Caki2 (cell line): ENCODE data around the gene KDM4C. TPM values are rescaled to one million over a fixed set of nuclear protein-coding genes. Genes with fewer than 3 reads are reported as not detected.
"Not testable (repeated sequence)": the region's sequence is repeated elsewhere in the genome, so short reads cannot be mapped to it uniquely, and the experiment has no call there.

Experiments used
- DNase-seq: peaks from one replicate; pipeline ENCODE4 v3.0.0-alpha.2; 2015; ENCODE audit warnings: low read depth
- in situ Hi-C: cut with HindIII; loops from 2 replicates; pipeline ENCODE4 v1.10.0; 2016; ENCODE audit warnings: low sequenced_read_pairs, low pct_unique_long_range_greater_than_20kb, mixed read lengths
- total RNA-seq: library from RNA; depleted of rRNA; stranded (reverse); fragments of >200 nt; shearing (Covaris generic); gene quantifications from 2 replicates; pipeline ENCODE4 v1.2.3, GENCODE V29; 2014; ENCODE audit warnings: low replicate concordance

KDM4C gene
- total RNA-seq, 1 experiment from 2014 or later: 9.2 TPM

DNA sequence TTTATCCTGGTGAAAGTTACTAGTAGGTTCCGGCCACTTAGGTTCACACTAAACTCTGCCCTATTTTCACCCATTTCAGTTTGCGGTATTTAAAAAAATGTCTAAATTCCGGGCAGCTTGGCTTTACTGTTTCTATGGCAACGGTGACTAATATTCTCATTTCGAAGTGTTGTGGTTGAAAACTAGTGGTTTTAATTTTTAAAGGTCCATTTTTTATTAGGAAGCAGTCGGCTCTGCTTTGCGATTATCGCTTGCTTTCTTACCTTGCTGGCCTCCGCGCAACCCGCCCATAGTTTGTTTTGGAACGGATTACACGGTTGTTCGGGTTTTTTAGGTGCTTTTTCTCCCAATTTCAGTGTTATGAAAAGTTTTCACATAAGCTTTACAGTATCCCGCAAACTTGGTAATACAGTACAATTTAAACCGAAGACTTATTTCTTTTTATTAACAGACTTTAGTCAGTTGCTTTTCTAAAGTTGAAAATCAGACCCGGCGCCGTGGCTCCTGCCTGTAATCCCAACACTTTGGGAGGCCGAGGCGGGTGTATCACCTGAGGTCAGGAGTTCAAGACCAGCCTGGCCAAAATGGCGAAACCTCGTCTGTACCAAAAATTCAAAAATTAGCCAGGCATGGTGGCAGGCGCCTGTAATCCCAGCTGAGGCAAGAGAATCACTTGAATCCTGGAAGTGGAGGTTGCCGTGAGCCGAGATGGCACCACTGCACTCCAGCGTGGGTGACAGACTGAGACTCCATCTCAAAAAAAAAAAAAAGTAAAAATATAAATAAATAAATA, 1.6 kb downstream of the KDM4C start:
- peak; percentile 69 for DNase-seq
- in situ Hi-C loops: no loop called here

DNA sequence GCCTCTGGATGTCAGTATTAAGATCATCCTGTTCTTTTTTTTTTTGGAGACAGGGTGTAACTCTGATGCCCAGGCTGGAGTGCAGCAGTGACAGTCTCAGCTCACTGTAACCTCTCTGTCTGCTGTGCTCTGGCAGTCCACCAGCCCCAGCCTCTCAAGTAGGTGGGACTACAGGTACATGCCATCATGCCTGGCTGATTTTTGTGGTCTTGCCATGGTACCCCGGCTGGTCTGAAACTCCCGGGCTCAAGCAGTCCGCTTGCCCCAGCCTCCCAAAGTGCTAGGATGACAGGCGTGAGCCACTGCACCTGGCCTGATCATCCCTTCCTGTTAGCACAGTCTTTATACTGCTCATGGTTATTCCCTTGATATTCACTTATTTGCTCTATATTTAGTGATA, 3.5 kb downstream of the KDM4C start:
- in situ Hi-C loops: no loop called here
- DNase-seq: no peak

DNA sequence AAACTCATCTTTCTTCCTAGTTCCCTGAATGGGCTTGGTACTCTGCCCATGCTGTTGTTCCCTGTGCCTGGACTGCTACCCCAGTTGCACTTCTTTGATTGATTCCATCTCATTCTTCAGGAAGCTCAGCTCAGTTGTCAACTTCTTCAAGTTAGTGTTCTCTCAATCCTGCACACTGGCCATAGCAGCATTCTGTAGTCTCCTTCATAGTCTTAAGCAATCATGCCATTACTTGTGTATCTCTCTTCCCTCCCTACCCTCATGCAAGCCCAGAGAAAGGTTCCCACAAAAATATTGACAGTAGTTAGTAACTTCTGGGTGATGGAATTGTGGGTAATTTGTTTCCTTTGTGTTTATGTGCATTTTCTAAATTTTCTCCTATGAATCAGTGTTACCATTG, 5.5 kb downstream of the KDM4C start:
- in situ Hi-C loops: no loop called here
- DNase-seq: no peak

DNA sequence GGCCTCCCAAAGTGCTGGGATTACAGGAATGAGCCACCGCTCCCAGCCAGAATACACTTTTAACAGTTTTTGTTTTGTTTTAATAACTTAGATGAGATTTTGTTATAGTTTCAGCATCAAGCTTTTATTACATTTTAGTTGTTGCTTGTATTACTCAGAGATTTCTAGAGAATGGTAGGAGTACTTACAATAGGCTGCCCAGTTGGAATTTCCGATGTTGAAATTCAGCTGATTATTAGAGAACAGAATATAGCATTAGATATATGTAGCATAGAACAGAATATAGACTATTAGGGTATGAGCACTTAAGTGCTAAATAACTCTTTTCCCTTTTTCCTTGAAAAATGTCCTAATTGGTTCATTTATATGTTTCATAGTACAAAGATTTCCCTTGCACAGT, 6.2 kb downstream of the KDM4C start:
- in situ Hi-C loops: no loop called here
- no peak for DNase-seq

DNA sequence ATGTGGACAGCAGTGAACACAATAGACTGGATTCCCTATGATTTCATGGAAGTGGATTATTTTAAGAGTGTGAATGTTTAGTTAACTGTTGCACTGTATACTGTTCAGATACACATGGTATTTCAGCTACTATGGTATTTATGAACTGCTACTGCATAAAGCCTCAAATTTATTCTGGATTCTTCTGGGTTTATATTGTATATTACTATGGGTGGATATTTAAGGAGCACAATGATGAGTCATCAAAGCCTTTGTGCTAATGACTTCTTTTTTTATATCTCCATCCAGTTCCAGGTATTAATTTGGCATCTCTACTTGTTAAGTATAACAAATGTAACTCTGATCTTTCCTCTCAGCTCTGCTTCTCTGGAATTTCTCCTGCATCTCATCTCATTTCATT, 6.8 kb downstream of the KDM4C start:
- in situ Hi-C loops: no loop called here
- no peak for DNase-seq

DNA sequence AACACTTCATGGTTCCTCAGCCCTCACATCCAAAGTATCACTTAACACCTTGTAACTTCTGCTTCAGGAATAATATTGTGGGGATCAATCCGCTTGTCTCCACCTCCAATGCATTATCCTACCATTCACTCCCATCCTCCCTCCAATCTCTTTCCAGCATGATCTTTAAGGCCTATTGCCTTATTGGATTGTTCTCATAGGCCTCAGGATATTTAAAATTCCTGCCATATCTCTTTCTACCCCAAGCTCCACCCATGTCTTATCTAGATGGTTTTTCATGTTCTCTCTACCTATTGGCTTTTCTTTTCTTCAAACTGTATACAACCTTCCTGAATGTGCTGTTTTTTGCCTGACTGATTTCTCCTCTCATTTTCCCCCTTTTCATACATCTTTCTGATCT, 7.2 kb downstream of the KDM4C start:
- in situ Hi-C loops: no loop called here
- no peak for DNase-seq

DNA sequence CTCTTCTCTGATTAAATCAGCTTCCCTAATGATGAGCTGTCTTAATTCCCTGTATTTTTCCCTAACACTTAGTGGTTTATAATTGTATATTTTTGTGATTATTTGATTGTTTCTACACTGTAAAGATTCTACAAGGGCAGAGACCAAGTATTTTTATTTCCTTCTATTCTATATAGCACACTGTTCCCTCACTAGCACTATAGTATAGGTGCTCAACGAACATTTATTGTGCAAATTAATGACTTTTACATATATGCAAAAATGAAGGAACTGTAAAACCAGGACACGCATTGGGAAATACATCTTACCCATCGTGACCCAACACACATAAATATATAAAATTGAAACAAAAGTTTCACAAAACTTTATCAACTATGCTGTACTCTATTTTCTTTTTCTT, 7.6 kb downstream of the KDM4C start:
- in situ Hi-C loops: no loop called here
- no peak for DNase-seq

DNA sequence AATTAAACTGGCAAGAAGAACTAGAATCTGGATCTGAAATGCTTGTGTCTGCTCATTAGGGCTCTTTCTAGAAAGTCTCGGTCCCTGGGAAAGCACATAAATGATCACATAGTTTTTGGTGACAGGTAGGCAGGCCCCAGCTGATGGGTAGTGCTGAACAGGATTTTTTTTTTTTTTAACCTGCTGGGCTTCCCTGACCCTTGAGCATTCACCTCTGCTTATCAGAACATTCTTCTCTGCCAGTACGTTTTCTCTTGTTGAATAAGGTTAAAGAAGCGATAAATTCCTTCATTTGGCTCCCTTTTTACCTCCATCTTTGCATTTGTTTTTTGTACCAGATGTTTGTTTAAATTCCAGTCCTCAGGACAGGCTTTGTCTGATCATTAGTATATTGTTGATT, 8.8 kb downstream of the KDM4C start:
- in situ Hi-C loops: no loop called here
- DNase-seq: no peak

DNA sequence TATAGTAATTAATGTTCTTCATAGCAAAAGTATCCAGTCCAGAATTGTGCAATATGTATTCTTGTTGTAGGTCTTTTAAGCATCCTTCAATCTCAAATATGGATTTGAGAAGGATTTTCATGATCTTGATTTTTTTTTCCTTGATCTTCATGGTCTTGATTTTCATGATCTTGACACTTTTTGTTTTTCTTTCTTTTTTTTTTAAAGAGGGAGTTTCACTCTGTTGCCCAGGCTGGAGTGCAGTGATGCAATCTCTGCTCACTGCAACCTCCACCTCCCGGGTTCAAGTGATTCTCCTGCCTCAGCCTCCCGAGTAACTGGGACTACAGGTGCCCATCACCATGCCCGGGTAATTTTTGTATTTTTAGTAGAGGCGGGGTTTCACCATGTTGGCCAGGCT, 10.8 kb downstream of the KDM4C start:
- DNase-seq, in situ Hi-C loops: not testable (repeated sequence)

DNA sequence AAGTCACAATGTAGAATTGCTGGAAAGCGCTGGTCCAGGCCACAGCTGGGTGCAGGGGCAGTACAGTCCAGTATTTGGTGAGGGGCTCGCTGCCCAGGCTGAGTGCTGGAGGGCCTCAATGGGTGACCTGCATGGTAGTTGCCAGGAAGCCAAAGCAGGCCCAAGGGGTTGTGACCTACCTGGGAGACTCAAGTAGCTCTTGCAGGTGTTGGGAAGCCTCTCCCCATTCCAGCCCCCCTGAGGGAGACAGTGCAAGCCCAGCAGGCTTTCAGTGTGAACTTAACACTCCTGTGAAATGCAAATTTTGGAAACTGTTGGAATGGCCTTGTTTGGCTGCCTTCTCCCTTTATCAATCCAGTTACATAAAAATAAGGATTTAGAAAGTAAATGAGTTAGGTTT, 13.9 kb downstream of the KDM4C start:
- DNase-seq: no peak
- in situ Hi-C loops: no loop called here

DNA sequence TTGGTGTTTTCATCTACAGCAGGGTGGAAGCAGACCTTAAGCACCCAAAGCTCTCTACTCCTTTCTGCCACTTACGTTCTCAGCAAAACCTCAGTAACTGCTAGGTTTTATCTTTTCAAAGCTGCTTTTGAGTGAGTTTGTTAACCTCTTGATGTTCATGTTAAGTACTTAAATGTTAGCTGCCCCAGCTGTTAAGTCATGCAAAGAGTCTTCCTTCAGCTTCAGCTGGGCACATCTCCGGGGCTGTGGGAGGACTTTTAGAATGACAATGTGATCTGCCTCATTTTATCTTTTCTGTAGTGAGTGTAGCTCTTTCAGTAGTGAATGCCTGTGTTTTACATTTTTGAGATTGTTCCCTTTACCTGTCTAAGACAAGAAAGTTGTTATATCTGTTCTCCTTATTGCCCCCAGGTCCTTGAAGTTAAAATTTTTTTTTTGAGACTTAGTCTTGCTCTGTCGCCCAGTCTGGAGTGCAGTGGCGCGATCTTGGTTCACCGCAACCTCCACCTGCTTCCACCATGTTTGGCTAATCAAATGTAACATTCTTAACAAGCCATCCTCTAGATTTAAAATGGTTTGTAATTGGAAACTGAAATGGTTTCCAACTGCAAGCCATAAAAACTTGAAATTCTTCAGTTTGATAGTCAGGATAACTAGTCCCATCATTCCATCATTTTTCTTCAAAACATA, 19.6 kb downstream of the KDM4C start:
- DNase-seq: no peak
- in situ Hi-C loops: no loop called here

DNA sequence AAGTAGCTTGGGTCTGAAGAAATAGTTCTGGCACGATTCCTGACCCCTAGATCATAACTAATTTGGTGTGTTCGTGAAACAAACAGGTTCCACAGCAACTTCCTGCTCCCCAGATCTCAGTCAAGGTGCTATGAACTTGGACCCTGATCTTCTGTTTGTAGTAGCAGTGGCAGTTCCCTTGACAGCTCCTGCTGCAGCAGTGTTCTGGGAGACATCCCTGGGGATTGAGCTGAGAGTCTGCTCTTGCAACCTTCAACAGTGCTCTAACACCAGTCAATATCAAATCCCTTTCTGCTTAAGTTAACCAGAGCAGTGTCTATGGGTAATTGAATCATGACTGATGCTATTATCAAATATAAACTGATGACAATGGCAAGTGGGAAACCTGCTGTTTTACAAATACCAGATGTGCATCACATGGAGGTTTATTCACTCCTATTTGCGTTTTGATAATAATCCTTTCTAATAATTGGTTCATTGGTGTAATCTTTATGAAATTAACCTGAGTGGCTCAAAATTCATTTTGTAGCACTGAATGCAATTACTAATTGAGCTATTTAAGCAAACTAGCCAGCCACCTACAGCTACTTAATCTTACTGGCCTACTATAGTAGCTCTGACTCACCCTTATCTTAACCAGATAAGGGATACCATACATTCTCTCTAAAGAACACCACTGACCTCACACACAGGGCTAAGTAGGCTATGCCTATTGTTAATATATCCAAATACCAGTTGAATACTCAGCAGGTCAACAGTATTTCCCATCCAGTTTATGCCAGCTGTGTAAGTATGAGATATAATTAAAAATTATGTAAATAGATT, 21.9 kb downstream of the KDM4C start:
- DNase-seq: no peak
- in situ Hi-C loops: no loop called here

DNA sequence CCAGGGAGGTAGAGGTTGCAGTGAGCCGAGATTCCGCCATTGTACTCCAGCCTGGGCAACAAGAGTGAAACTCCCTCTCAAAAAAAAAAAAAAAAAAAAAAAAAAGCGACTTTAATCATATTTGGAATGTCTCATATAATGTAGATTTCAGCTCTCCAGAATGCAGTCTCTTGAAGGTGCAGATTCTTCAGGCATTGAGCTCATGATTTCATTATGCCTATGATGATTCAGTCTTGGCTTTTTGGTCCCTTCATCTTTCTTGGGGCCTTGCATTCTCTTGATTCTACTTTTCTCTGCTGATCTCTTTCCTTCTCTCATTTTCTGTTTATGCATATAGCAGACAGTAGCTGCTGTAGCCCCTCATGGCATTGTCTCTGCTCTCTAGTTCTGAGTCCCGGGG, 22.9 kb downstream of the KDM4C start:
- in situ Hi-C loops: no loop called here
- no peak for DNase-seq

DNA sequence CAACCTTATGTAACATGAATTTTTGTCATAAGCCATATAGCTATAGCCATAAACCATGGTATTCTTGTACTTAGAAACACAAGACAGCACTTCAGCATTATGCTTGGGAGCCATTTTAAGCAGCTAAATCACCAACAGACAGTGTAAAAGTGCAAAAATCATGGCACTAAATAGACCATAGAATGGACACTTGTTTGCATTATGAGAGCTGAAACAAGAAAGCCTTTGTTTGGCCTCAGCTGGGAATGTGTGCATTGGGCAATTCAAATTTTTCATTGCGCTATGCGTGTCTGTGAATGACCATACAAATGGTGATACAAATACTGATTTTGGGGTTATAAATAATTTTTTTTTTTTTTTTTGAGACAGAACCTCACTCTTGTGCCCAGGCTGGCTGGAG, 23.7 kb downstream of the KDM4C start:
- no peak for DNase-seq
- in situ Hi-C loops: no loop called here

DNA sequence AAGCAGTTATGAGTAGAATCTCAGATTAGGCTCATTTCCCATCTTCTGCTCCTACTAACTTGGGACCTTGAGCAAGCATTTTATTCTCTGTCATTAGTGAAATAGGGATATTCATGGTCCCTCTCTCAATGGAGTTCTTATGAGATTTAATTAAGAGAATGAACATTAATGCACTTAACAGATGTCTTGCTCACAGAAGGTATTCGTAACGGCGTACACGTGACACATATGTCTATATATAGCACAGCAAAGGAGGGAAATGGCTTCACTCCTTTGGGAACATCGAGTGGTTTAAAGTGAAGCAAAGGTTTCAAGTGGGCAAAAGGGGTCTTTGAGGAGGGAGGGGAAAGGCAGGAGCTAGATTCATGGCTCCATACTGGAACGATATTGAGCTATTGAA, 24.6 kb downstream of the KDM4C start:
- in situ Hi-C loops: no loop called here
- DNase-seq: no peak

DNA sequence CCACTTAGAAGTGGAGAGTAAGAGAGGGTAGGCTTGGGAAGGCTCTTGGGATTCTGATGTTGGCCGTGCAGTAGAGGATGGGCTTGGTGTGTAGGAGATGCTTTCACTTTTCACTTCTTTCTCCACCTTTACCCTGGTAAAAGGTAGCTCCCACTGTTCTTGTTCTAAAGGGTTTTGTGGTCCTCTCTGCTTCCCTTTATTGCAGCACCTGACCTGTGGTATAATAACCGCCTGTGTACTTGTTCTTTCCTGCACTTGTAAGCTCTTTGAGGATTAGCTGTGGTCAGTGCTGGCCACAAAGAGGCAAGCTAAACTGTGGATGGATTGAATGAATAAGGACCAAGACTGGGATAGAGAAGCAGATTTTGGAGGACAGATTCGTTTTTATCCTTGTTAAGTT, 25.2 kb downstream of the KDM4C start:
- no peak for DNase-seq
- in situ Hi-C loops: no loop called here

DNA sequence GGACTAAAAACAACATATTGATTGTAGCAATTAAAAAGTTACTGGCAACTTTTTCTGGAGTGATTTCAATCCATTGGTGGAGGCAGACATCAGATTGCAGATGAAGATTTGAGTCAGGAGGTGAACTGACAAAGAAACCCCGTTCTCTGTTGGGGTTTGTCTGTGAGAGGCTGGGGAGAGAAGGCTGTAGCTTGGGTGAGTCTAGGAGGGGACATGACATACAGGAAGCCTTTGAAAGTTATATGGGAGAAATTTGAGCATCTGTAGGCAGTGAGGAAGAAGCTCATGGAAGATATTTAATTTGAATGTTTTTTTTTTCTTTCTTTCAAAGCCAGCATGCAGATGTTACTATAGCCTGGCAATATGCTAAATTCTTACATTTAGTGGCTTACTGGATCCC, 26.0 kb downstream of the KDM4C start:
- no peak for DNase-seq
- in situ Hi-C loops: no loop called here

DNA sequence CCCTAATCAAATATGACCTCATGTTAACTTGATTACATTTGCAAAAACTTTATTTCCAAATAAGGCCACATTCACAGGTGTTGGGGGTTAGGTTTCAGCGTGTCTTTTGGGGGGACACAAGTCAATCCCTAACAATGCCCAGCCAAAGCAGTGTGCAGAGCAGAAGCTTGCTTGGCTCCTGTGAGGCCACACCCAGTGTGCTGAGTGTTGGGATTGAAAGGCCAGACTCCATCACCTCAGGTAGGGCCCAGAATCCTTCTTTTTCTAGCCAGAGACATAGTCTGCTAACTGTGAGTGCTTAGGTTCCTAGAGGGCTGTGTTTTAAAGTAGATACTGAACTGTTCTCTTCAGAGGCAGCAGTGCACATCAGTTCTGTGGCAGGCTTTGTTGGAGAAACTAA, 27.9 kb downstream of the KDM4C start:
- in situ Hi-C loops: no loop called here
- no peak for DNase-seq

DNA sequence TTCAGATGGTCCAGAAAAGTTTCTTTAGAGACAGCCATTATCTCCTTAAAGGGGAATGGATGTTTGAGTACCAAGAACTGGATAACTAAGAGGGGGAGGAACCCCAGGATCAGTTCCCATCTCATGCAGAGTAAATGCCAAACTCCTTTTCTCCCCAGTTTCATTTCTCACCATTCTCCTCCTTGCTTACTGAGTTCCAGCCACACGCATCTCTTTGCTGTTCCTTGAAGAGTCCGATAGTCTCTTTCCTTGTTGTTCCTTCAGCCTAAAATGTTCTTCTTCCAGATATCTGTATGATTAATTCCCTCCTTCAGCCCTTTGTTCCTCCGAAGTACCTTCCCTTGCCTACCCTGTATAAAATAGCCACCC, 30.0 kb downstream of the KDM4C start:
- in situ Hi-C loops: no loop called here

More for the DNA sequence above, 30.0 kb downstream of the KDM4C start:
- DNase-seq: no peak
